Muscle of back (tissue), 11 donors: ENCODE results near the gene RPRD2. TPM values are rescaled to one million over a fixed set of nuclear protein-coding genes. Genes with fewer than 3 reads are reported as not detected.

Source experiments
- DNase-seq, 3 donors: peaks; one replicate each; pipeline versions ENCODE4 v3.0.0 to v3.0.0-alpha.2; 2013
- polyA plus RNA-seq, 10 donors: library from polyadenylated mRNA; unstranded; fragments of 120-200 nt; gene quantifications; one replicate each; pipeline ENCODE4 v1.2.1, GENCODE V29; 2013; ENCODE audit not compliant: insufficient read length in 10 of 10

The RPRD2 gene
- polyA plus RNA-seq, 10 donors, result 20.8 to 29.3 (median 24.4) TPM

DNA sequence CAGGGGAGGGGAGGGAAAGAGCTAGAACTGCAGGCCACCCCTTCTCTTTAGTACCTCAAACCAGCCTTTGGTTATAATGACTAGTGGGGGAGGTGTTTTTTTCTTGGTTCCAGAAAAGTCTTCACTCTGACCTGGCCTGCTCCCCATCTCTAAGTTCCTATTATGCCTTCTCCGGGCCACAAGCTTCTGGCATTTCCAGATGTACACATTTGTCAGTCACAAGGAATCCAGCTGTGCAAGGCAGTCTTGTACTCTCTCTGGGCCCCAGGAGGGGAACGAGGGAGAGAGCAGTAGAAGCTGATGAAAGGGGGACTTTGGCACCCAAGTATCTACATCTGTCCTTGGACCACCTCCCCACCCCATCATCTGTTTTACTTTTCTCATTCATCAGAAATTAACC is 148.9 kb downstream of the RPRD2 start:
- no peak for DNase-seq

DNA sequence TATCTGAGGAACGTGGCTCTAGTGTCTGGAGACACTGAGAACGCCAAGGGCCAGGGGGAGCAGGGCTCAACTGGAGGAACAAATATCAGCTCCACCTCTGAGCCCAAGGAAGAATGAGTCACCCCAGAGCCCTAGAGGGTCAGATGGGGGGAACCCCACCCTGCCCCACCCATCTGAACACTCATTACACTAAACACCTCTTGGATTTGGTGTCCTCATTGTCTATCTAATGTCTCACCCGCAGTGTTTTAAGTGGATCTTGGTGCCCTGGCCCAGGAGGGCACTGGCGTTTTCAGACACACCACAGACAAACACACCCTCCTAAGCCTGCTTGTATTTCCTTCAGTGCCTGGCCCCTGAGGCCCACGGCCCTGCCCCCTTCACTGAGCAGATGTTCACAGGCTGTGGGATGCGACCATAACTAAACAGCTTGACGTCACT is 149.4 kb downstream of the RPRD2 start:
- DNase-seq, result no peak

DNA sequence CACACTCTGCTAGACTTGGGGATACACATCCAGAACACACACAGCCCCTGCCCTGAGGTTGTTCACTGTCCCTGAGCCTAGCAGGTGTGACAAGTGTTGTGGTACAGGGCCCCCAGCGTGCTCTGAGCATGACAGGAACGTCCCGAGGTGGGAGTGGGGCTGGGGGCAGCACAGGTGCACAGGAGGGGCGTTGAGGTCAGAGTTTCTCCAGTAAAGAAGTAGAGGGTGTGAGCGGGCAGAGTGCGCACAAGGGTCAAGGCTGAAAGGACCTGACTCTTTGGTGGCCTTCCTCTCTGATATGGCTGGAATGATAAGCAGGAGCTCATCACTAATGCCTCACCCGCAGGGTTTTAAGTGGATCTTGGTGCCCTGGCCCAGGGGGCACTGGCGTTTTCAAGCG is 150.3 kb downstream of the RPRD2 start:
- no peak for DNase-seq

DNA sequence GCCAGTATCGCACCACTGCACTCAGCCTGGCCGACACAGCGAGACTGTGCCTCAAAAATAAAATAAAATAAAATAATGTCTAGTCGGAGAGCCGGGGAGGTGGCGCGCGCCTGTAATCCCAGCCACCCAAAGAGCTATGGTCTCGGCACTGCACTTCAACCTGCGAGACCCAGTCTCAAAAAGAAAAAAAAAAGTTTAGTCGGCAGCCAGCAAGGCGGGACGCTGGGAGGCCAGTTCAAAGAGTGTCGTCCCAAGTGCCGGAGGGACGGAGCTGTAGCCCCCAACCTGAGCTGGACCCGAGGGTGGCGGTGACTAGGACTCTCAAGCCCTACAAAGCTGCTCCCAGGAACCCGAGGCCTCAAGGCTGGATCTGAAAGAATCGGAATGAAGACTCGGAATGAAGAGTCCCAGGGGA is 151.0 kb downstream of the RPRD2 start:
- DNase-seq, result no peak

DNA sequence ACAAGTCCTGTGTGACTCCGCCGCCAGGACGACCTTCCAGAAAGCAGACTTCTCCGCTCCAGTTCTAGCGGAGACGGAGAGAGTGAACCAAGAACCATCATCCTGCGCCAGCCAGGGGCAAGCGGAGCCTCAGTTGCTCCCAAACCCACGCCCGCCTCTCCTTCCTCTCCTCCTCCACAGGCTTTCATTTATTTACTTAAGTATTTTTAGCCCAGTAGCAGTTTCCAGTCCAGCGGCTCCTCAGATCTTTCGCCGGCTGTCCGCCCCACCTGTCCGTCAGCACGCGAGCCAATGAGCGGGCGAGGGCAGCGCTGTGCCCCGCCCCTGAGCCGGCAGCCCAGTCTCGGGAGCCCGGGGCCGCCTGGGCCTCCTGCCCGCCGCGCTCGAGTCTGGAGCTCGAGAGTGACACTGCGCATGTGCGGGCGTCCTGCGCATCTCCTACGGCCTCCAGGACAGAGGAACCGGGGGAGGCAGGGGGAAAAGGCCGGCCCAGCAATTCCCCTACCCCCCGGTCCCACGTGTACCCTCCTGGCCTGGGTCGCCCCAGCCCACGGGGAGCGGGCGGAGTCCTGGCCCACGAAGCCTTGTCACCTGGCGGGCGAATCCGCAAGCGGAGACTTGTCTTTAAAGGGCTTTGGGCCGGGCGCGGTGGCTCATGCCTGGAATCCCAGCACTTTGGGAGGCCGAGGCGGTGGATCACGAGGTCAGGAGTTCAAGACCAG is 151.5 kb downstream of the RPRD2 start, which contains the start of gene FALEC:
Gene FALEC, plus strand, starts transcription at position 425 of the 722 bp plus-strand sequence.
- DNase-seq, result peak; percentile 95 to 98 (median 96)

DNA sequence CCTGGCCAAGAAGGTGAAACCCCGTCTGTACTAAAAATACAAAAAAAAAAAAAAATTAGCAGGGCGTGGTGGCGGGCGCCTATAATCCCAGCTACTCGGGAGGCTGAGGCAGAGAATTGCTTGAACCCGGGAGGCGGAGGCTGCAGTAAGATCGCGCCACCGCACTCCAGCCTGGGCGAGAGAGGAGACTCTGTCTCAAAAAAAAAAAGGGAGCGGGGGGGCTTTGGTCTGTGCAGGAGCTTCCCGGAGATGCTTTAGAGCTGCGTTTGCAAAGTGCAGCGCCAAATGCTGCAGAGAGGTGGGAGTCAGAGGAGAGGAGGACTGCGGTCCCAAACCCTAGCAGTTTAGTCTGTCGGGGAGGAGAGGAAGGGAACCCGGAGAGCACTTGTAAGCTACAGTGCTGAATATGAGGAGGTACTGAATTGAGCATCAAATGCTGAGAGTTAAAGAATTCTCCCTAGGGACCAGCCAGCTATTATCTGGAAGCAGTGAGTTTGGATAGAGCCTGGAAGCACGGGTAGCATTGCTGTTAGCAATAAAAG is 152.2 kb downstream of the RPRD2 start:
- DNase-seq, result peak in 1 of 3 donors; percentile 64

DNA sequence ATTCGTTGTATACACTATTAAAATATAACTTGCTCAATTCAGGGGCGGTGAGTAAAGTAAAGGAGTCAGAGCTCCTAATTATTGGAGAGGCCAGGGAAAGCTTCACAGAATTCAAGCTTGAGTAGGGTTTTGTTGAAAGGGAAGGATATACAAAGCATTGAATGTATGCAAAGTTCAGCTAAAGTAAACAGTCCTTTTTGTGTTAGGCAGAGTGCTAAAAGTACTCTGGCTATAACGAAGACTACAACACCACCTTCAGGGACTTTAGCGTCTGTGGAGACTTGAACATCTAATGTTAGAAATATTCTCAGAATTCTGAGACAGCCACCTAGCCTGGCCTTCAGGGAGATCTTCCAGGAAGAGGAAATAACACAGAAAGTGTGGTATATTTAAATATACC is 152.7 kb downstream of the RPRD2 start:
- DNase-seq, result no peak

DNA sequence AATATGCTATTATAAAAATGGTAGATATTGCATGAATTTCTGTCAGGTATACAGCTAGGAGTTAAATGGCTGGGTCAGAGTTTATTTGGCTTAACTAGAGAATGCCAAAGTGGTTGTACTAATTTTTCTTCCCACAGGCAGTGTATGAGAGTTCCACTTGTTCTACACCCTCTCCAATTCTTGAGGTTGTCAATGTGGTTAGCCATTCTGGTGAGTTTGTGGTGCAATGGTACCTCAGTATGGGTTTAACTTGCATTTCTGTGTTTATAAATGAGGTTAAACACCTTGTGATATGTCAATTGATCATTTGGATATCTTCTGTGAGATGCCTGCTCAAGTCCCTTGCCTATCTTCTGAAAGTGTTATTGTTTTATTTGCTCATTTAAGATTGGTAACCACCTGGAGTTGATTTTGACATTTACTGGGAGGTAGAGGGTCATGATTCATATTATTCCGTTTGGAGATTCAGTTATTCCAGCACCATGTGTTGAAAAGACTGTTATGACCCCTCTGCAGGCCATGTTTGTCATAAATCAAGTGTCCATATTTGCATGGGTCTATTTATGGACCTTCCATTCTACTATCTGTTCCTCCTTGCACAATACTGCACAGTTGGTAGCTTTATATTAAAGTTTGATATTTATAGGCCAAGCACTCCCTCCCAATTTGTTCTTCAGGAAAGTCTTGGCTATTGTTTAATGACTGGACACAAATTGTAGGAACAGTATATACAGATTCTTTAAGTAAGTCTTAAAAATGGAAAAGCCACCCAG is 157.4 kb downstream of the RPRD2 start:
- DNase-seq, result no peak

DNA sequence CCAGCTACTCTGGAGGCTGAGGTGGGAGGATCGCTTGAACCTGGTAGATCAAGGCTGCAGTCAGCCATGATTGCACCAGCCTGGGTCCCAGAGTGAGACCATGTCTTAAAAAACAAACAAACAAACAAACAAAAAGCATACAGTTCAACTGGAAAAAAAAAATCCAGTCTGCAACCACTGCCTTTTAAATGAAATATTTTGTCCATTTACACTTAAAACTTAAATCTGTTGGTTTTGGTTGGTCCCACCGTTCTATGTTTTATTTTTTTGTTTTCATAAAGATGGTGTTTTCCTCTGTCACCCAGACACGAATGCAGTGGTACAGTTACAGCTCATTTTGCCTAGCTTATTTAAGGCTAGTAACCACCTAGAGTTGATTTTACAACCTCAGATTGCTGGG is 161.4 kb downstream of the RPRD2 start:
- DNase-seq, result no peak

Other genes with a start within 250 kb of the RPRD2 start
- gene PLEKHO1, start 214.2 kb upstream of the RPRD2 start, polyA plus RNA-seq, result 10 to 100 TPM; 64.0 to 93.4 (median 78.0) TPM
- 10 to 100 TPM; 35.6 to 54.5 (median 44.6) TPM for gene ANP32E, start 128.0 kb upstream of the RPRD2 start, polyA plus RNA-seq
- 1 to 10 TPM; 2.9 to 9.7 (median 5.1) TPM for gene CA14, start 106.4 kb upstream of the RPRD2 start, polyA plus RNA-seq
- gene APH1A, start 95.1 kb upstream of the RPRD2 start, polyA plus RNA-seq, result 100 to 1,000 TPM in 8 of 10 donors, 10 to 100 TPM in 2; 97.3 to 128 (median 112) TPM
- gene C1orf54, start 91.4 kb upstream of the RPRD2 start, polyA plus RNA-seq, result 10 to 100 TPM; 28.6 to 60.0 (median 40.3) TPM
- 1 to 10 TPM; 1.7 to 5.8 (median 3.3) TPM for gene CIART, start 81.6 kb upstream of the RPRD2 start, polyA plus RNA-seq
- 10 to 100 TPM; 39.9 to 59.1 (median 44.1) TPM for gene MRPS21, start 70.3 kb upstream of the RPRD2 start, polyA plus RNA-seq
- gene PRPF3, start 42.6 kb upstream of the RPRD2 start, polyA plus RNA-seq, result 10 to 100 TPM; 26.8 to 66.6 (median 37.7) TPM
- gene TARS2, start 123.3 kb downstream of the RPRD2 start, polyA plus RNA-seq, result 10 to 100 TPM; 15.0 to 25.3 (median 19.0) TPM
- gene ECM1, start 144.0 kb downstream of the RPRD2 start, polyA plus RNA-seq, result 10 to 100 TPM in 1 of 10 donors, 1 to 10 TPM in 9; 3.3 to 13.7 (median 4.3) TPM
- under 1 TPM in 8 of 10 donors, not detected in 2; 0.43 to 0.99 (median 0.65) TPM for gene FALEC, start 151.6 kb downstream of the RPRD2 start, polyA plus RNA-seq
- gene ADAMTSL4, start 185.3 kb downstream of the RPRD2 start, polyA plus RNA-seq, result 10 to 100 TPM; 39.3 to 80.5 (median 52.3) TPM
- 100 to 1,000 TPM; 128 to 246 (median 152) TPM for gene MCL1, start 215.5 kb downstream of the RPRD2 start, polyA plus RNA-seq